22Rv1 (cell line): ENCODE measurements around the gene RBM34.

Experiments
- CTCF ChIP-seq: fragments of 450-650 bp; IDR thresholded peaks from 2 replicates; pipeline ENCODE4 v1.5.1; 2017; ENCODE audit warnings: mild to moderate bottlenecking
- ZFX ChIP-seq: fragments of 450-650 bp; IDR thresholded peaks from 2 replicates; pipeline ENCODE4 v1.6.1; 2017; ENCODE audit warnings: antibody characterized with exemption, borderline replicate concordance

- no peak for TF ChIP-seq CTCF
- TF ChIP-seq ZFX: no peak
These were observed 3.9 kb downstream of the RBM34 start for GRCh38 chr1:235157150-235157549.
